ENCODE measurements around the gene HNRNPR. TPM values are rescaled to one million over a fixed set of nuclear protein-coding genes. Genes with fewer than 3 reads are reported as not detected.

HNRNPR gene
- total and polyA plus RNA-seq, 9 of the 15 experiments (the other 6 are each of a cell fraction or from before 2014, with no cell fraction given), result 80.9 to 372 (median 301) TPM

GRCh38 chr1:23344111-23344986 lies at the start of gene HNRNPR (continued):
- TF ChIP-seq HMGN3 (IDR thresholded peaks at IDR 0.05; ENCODE audit: borderline replicate concordance, extremely low read depth, insufficient read length, low read depth, low read length) (peak; percentile 96), ZBTB8A (IDR thresholded peaks at IDR 0.05; ENCODE audit: partially characterized antibody) (no peak), RBM22 (IDR thresholded peaks at IDR 0.05; ENCODE audit: low read depth, low read length, poor library complexity, severe bottlenecking) (no peak), RBM34 (IDR thresholded peaks at IDR 0.05; ENCODE audit: borderline replicate concordance, insufficient read depth, low read length) (peak; percentile 43; the same call in 1 of the 2 replicates), PURB (CRISPR knock-in tag; IDR thresholded peaks at IDR 0.05; ENCODE audit: low read depth) (no peak), NFIC (IDR thresholded peaks at IDR 0.05) (peak; percentile 66), ZNF24 (IDR thresholded peaks at IDR 0.05) (no peak), EZH2 (IDR thresholded peaks at IDR 0.05; ENCODE audit: borderline replicate concordance, low read depth, low read length) (no peak), CC2D1A (IDR thresholded peaks at IDR 0.05) (no peak), DMBX1 (CRISPR knock-in tag; IDR thresholded peaks at IDR 0.05; ENCODE audit: borderline replicate concordance) (peak; percentile 20; the same call in 1 of the 2 replicates), GTF2E2 (tag; IDR thresholded peaks at IDR 0.05) (peak; percentile 92; the same call in 1 of the 2 replicates), CHD4 (IDR thresholded peaks at IDR 0.05; ENCODE audit: insufficient read depth, insufficient replicate concordance, low read depth, low read length, poor library complexity, severe bottlenecking) (no peak), ARID3B (CRISPR knock-in tag; IDR thresholded peaks at IDR 0.05; ENCODE audit: borderline replicate concordance) (0 out of 2 replicates have a peak, but pooled peaks have one; percentile 9), ZNF146 (CRISPR knock-in tag; IDR thresholded peaks at IDR 0.05; ENCODE audit: unreplicated experiment) (no peak), RB1 (IDR thresholded peaks at IDR 0.05; ENCODE audit: low read depth) (peak; percentile 42), CTBP1 (IDR thresholded peaks at IDR 0.05; ENCODE audit: borderline replicate concordance) (peak; percentile 96)
- TF ChIP-seq, protein P1, sequence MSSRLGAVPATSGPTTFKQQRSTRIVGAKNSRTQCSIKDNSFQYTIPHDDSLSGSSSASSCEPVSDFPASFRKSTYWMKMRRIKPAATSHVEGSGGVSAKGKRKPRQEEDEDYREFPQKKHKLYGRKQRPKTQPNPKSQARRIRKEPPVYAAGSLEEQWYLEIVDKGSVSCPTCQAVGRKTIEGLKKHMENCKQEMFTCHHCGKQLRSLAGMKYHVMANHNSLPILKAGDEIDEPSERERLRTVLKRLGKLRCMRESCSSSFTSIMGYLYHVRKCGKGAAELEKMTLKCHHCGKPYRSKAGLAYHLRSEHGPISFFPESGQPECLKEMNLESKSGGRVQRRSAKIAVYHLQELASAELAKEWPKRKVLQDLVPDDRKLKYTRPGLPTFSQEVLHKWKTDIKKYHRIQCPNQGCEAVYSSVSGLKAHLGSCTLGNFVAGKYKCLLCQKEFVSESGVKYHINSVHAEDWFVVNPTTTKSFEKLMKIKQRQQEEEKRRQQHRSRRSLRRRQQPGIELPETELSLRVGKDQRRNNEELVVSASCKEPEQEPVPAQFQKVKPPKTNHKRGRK (tag; IDR thresholded peaks at IDR 0.05), result no peak
- TF ChIP-seq, protein P2, sequence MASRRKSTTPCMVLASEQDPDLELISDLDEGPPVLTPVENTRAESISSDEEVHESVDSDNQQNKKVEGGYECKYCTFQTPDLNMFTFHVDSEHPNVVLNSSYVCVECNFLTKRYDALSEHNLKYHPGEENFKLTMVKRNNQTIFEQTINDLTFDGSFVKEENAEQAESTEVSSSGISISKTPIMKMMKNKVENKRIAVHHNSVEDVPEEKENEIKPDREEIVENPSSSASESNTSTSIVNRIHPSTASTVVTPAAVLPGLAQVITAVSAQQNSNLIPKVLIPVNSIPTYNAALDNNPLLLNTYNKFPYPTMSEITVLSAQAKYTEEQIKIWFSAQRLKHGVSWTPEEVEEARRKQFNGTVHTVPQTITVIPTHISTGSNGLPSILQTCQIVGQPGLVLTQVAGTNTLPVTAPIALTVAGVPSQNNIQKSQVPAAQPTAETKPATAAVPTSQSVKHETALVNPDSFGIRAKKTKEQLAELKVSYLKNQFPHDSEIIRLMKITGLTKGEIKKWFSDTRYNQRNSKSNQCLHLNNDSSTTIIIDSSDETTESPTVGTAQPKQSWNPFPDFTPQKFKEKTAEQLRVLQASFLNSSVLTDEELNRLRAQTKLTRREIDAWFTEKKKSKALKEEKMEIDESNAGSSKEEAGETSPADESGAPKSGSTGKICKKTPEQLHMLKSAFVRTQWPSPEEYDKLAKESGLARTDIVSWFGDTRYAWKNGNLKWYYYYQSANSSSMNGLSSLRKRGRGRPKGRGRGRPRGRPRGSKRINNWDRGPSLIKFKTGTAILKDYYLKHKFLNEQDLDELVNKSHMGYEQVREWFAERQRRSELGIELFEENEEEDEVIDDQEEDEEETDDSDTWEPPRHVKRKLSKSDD (conservative IDR thresholded peaks at IDR 0.05; ENCODE audit: low read length), result 0 out of 2 replicates have a peak, but pooled peaks have one; percentile 32
- TF ChIP-seq, protein P3, sequence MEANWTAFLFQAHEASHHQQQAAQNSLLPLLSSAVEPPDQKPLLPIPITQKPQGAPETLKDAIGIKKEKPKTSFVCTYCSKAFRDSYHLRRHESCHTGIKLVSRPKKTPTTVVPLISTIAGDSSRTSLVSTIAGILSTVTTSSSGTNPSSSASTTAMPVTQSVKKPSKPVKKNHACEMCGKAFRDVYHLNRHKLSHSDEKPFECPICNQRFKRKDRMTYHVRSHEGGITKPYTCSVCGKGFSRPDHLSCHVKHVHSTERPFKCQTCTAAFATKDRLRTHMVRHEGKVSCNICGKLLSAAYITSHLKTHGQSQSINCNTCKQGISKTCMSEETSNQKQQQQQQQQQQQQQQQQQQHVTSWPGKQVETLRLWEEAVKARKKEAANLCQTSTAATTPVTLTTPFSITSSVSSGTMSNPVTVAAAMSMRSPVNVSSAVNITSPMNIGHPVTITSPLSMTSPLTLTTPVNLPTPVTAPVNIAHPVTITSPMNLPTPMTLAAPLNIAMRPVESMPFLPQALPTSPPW (CRISPR knock-in tag; IDR thresholded peaks at IDR 0.05), result peak; percentile 96

Measured in K562 (cell line).